ENCODE data around the gene OR6M1.

Gene OR6M1

GRCh38 chr11:123775289-123775688 is 30.9 kb downstream of the OR6M1 start:
- DNase-seq: no peak

GRCh38 chr11:123773959-123774358 is 32.2 kb downstream of the OR6M1 start:
- no peak for DNase-seq

GRCh38 chr11:123773026-123773425 is 33.1 kb downstream of the OR6M1 start:
- DNase-seq: no peak

GRCh38 chr11:123771664-123772063 is 34.5 kb downstream of the OR6M1 start:
- DNase-seq: no peak

GRCh38 chr11:123770712-123771111 is 35.4 kb downstream of the OR6M1 start:
- no peak for DNase-seq

- no peak for DNase-seq
Measured at GRCh38 chr11:123765601-123766000, 40.5 kb downstream of the OR6M1 start.

- DNase-seq: no peak
Measured at GRCh38 chr11:123762422-123762821, 43.7 kb downstream of the OR6M1 start.

GRCh38 chr11:123760894-123761293 is 45.3 kb downstream of the OR6M1 start:
- no peak for DNase-seq

- DNase-seq: no peak
Measured at GRCh38 chr11:123757976-123758375, 48.2 kb downstream of the OR6M1 start.

GRCh38 chr11:123755813-123756212 is 50.3 kb downstream of the OR6M1 start:
- no peak for DNase-seq

Measured in right kidney (tissue), 1 donor.